ENCODE data around the gene PGM1. TPM values are rescaled to one million over a fixed set of nuclear protein-coding genes. Genes with fewer than 3 reads are reported as not detected.

Gene PGM1
- total RNA-seq, 1 donor from 2014 or later: 32.9 TPM

GRCh38 chr1:63601061-63601460 is 7.8 kb downstream of the PGM1 start:
- DNase-seq (ENCODE audit: low spot score): no peak

- no peak for DNase-seq (ENCODE audit: low spot score)
Observed at GRCh38 chr1:63601463-63601862, 8.3 kb downstream of the PGM1 start.

- DNase-seq (ENCODE audit: low spot score): no peak
Observed at GRCh38 chr1:63601912-63602311, 8.7 kb downstream of the PGM1 start.

- no peak for DNase-seq (ENCODE audit: low spot score)
Observed at GRCh38 chr1:63602629-63603028, 9.4 kb downstream of the PGM1 start.

GRCh38 chr1:63603810-63604209 is 10.6 kb downstream of the PGM1 start:
- no peak for DNase-seq (ENCODE audit: low spot score)

GRCh38 chr1:63607322-63607721 is 14.1 kb downstream of the PGM1 start:
- no peak for DNase-seq (ENCODE audit: low spot score)

GRCh38 chr1:63611231-63611630 is 18.0 kb downstream of the PGM1 start:
- no peak for DNase-seq (ENCODE audit: low spot score)

GRCh38 chr1:63612564-63612963 is 19.4 kb downstream of the PGM1 start:
- no peak for DNase-seq (ENCODE audit: low spot score)

- no peak for DNase-seq (ENCODE audit: low spot score)
Observed at GRCh38 chr1:63612971-63613370, 19.8 kb downstream of the PGM1 start.

GRCh38 chr1:63615768-63616420 is 22.7 kb downstream of the PGM1 start:
- peak; percentile 76 for DNase-seq (ENCODE audit: low spot score)

- DNase-seq (ENCODE audit: low spot score): no peak
Observed at GRCh38 chr1:63617450-63617849, 24.2 kb downstream of the PGM1 start.

GRCh38 chr1:63618011-63618410 is 24.8 kb downstream of the PGM1 start:
- DNase-seq (ENCODE audit: low spot score): no peak

GRCh38 chr1:63619558-63619957 is 26.3 kb downstream of the PGM1 start:
- DNase-seq (ENCODE audit: low spot score): no peak

- DNase-seq (ENCODE audit: low spot score): no peak
Observed at GRCh38 chr1:63620671-63621070, 27.5 kb downstream of the PGM1 start.

- no peak for DNase-seq (ENCODE audit: low spot score)
Observed at GRCh38 chr1:63621075-63621474, 27.9 kb downstream of the PGM1 start.

- DNase-seq (ENCODE audit: low spot score): peak; percentile 51
Observed at GRCh38 chr1:63621698-63622097, 28.5 kb downstream of the PGM1 start.

GRCh38 chr1:63622849-63623566 is 29.8 kb downstream of the PGM1 start:
- DNase-seq (ENCODE audit: low spot score): no peak

- no peak for DNase-seq (ENCODE audit: low spot score)
Observed at GRCh38 chr1:63623952-63624351, 30.7 kb downstream of the PGM1 start.

GRCh38 chr1:63624911-63625310 is 31.7 kb downstream of the PGM1 start:
- no peak for DNase-seq (ENCODE audit: low spot score)

GRCh38 chr1:63626222-63626621 is 33.0 kb downstream of the PGM1 start:
- DNase-seq (ENCODE audit: low spot score): no peak

GRCh38 chr1:63628607-63629006 is 35.4 kb downstream of the PGM1 start:
- DNase-seq (ENCODE audit: low spot score): no peak

- DNase-seq (ENCODE audit: low spot score): no peak
Observed at GRCh38 chr1:63630238-63630637, 37.0 kb downstream of the PGM1 start.

GRCh38 chr1:63630666-63631065 is 37.5 kb downstream of the PGM1 start:
- no peak for DNase-seq (ENCODE audit: low spot score)

GRCh38 chr1:63632110-63632509 is 38.9 kb downstream of the PGM1 start:
- DNase-seq (ENCODE audit: low spot score): no peak

All from ureter (tissue), 1 donor.